ENCODE results near the gene PTPRCAP. TPM values are rescaled to one million over a fixed set of nuclear protein-coding genes. Genes with fewer than 3 reads are reported as not detected.
"Not testable (repeated sequence)": the region's sequence is repeated elsewhere in the genome, so short reads cannot be mapped to it uniquely, and the experiment has no call there.

PTPRCAP gene
- polyA plus RNA-seq, 3 donors, result 2.9 to 8.0 (median 4.1) TPM

DNA sequence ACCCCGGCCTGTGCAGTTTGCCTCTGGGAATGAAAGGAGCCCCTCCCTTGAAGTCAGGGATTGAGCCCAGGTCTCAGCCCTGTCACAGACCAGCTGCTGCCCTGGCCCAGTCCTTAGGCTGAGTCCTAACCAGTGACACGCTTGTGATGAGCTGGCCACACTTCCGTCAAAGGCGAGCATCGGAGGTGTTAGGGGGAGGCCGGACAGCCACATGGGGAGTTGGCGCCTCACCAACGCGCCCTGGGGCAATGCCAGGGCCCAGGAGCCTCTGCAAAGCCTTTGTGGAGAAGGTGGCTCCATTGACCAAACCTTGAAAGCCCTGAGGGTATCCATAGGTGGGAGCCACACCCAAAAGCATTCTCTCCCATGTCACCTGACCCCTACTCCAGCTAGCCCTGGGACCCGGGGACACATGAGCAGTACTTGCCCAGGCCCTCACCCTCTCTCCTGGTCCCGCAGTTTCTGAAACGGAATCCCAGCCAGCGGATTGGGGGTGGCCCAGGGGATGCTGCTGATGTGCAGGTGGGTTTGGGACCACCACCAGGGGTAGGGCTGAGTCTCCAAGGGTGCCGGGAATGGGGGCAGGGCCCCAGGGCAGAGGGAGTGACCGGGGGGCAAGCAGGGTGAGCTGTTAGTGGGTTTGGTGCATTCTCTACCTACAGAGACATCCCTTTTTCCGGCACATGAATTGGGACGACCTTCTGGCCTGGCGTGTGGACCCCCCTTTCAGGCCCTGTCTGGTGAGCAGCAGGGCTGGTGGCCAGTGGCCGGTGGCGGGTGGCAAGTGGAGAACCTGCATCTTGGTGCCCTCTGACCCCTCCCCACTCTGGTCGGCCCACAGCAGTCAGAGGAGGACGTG lies 3.7 kb downstream of the PTPRCAP start:
- no peak overlapping the region for H3K27ac ChIP-seq (ENCODE audit: low read depth, low read length)
- WGBS, 3 donors, result 85 to 88% (median 87%) methylated on average over 22 of the region's 22 CpGs

DNA sequence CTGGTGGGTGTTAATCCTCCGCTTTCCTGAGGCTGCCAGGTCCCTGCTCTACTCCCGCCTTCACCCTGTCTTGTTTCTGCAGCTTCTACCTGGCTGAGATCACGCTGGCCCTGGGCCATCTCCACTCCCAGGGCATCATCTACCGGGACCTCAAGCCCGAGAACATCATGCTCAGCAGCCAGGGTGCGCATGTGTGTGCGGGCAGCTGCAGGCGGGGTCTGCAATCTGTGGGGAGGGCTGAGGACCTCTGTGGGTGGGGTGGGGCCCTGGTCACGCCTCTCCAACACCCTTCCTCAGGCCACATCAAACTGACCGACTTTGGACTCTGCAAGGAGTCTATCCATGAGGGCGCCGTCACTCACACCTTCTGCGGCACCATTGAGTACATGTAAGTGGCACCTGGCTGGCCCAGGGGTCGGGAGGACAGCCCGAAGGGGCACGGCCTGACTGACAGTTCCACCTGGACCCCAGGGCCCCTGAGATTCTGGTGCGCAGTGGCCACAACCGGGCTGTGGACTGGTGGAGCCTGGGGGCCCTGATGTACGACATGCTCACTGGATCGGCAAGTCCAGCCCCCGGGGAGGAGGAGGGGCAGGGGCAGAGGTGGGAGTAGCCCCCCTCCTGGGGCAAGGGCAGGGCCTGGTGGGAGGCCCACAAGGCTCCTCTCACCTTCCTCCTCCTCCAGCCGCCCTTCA lies 4.7 kb downstream of the PTPRCAP start:
- H3K27ac ChIP-seq (ENCODE audit: low read depth, low read length), result no peak overlapping the region
- WGBS, 3 donors, result 90 to 93% (median 92%) methylated on average over 18 to 22 of the region's 22 CpGs

- 90 to 93% (median 91%) methylated on average over 24 of the region's 24 CpGs for WGBS, 3 donors
- no peak overlapping the region for H3K27ac ChIP-seq (ENCODE audit: low read depth, low read length)
These were observed 5.9 kb downstream of the PTPRCAP start for GRCh38 chr11:67431346-67432249.

GRCh38 chr11:67429722-67430121 lies 7.8 kb downstream of the PTPRCAP start:
- 73 to 84% (median 81%) methylated on average over 11 of the region's 11 CpGs for WGBS, 3 donors
- H3K27ac ChIP-seq (ENCODE audit: low read depth, low read length), result no peak overlapping the region

GRCh38 chr11:67429038-67429668 lies 8.3 kb downstream of the PTPRCAP start:
- H3K27ac ChIP-seq (ENCODE audit: low read depth, low read length), result no peak overlapping the region
- WGBS, 3 donors, result 44 to 54% (median 46%) methylated on average over 12 of the region's 12 CpGs

GRCh38 chr11:67428052-67429001 lies 9.2 kb downstream of the PTPRCAP start, which contains the start of gene RPS6KB2:
RPS6KB2 (plus strand) TSS chr11:67428494; CDS start chr11:67428546, 52 bp downstream.
- peak within 1 kb of the TSS; percentile 63 for H3K27ac ChIP-seq (ENCODE audit: low read depth, low read length)
- WGBS, 3 donors, result 0% methylated on average over 61 to 68 of the region's 68 CpGs

DNA sequence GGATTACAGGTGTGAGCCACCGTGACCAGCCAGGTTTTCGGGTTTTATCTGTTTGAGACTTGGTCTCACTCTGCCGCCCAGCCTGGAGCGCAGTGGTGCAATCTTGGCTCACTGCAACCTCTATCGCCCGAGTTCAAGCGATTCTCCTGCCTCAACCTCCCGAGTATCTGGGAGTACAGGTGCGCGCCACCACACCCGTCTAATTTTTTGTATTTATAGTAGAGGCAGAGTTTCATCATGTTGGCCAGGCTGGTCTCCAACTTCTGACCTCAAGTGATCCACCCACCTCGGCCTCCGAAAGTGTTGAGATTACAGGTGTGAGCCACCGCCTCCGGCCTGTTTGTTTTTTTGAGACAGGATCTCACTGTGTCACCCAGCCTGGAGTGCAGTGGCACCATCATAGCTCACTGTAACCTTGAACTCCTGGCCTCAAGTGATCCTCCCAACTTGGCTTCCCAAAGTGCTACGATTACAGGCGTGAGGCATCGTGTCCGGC lies 10.1 kb downstream of the PTPRCAP start:
- not testable (repeated sequence) for H3K27ac ChIP-seq (ENCODE audit: low read depth, low read length)
- 66 to 76% (median 75%) methylated on average over 19 of the region's 19 CpGs for WGBS, 3 donors

DNA sequence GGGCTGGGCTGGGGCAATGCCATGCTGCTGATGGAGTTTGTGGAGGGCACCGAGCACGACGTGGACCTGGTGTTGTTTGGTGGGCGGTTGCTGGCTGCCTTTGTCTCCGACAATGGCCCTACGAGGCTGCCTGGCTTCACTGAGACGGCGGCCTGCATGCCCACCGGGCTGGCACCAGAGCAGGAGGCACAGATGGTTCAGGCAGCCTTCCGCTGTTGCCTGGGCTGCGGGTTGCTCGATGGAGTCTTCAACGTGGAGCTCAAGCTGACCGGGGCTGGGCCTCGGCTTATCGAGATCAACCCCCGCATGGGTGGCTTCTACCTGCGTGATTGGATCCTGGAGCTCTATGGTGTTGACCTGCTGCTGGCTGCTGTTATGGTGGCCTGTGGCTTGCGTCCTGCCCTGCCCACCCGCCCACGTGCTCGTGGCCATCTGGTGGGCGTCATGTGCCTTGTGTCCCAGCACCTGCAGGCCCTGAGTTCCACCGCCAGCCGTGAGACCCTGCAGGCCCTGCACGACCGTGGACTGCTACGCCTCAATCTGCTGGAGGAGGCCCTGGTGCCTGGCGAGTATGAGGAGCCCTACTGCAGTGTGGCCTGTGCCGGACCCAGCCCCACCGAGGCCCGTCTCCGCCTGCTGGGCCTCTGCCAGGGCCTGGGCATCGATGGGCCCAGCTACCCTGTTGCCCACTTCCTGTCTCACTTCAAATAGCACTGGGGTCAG lies 13.4 kb downstream of the PTPRCAP start:
- 86 to 87% (median 87%) methylated on average over 28 to 34 of the region's 34 CpGs for WGBS, 3 donors
- no peak overlapping the region for H3K27ac ChIP-seq (ENCODE audit: low read depth, low read length)

DNA sequence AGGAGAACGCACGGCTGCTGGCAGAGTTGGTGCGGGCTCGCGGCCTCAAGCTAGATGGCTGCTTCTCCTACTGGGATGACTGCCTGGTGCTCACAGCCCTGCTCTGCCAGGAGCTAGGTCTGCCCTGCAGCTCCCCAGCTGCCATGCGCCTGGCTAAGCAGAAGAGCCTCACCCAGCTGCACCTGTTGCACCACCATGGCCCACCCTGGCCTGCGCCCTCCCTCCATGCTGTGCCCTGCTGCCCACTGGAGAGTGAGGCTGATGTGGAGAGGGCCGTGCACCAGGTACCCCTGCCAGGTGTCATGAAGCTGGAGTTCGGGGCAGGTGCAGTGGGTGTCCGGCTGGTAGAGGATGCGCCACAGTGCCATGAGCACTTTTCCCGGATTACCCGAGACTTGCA lies 14.0 kb downstream of the PTPRCAP start:
- WGBS, 3 donors, result 92 to 94% (median 93%) methylated on average over 13 of the region's 13 CpGs
- no peak overlapping the region for H3K27ac ChIP-seq (ENCODE audit: low read depth, low read length)

DNA sequence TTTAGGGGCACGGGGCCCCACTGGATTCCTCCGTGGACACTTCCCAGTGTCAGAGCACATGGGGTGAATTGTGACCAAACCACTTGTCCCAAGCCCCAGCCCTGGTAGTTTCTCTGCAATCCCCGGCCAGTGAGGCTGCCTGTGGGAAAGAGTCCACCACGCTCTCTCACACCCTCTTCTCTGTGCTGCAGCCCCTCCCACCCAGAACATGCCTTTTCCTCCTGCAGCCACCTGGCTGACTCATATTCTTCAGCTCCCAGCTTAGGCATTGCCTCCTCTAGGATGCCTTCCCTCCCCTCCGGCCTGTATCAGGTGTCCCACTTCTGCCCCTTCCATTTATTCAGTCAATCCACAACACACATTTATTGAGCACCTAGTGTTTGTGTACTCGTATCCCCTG lies 14.6 kb downstream of the PTPRCAP start:
- 67 to 71% (median 70%) methylated on average over 6 of the region's 6 CpGs for WGBS, 3 donors
- no peak overlapping the region for H3K27ac ChIP-seq (ENCODE audit: low read depth, low read length)

DNA sequence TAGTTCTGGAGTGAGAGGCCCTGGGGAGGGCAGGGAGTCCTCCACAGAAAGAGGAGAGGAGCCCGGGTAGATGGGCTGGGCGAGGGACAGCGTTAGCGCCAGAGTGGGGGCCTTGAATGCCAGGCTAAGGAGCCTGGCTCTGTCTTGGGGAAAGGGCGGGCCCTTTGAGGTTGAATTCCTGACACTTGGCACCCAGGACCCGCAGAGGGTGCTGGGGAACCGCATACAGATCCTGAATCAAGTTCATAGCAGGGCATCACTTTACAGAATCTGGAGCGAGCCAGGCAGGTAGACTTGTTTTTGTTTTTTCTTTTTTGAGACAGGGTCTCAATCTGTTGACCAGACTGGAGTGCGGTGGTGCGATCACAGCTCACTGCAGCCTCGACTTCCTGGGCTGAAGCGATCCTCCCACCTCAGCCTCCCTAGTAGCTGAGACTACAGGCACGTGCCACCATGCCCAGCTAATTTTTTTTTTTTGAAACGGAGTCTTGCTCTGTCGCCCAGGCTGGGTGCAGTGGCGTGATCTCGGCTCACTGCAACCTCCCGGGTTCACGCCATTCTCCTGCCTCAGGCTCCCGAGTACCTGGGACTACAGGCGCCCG lies 16.0 kb downstream of the PTPRCAP start:
- H3K27ac ChIP-seq (ENCODE audit: low read depth, low read length), result no peak overlapping the region
- 74 to 80% (median 75%) methylated on average over 22 of the region's 22 CpGs for WGBS, 3 donors

DNA sequence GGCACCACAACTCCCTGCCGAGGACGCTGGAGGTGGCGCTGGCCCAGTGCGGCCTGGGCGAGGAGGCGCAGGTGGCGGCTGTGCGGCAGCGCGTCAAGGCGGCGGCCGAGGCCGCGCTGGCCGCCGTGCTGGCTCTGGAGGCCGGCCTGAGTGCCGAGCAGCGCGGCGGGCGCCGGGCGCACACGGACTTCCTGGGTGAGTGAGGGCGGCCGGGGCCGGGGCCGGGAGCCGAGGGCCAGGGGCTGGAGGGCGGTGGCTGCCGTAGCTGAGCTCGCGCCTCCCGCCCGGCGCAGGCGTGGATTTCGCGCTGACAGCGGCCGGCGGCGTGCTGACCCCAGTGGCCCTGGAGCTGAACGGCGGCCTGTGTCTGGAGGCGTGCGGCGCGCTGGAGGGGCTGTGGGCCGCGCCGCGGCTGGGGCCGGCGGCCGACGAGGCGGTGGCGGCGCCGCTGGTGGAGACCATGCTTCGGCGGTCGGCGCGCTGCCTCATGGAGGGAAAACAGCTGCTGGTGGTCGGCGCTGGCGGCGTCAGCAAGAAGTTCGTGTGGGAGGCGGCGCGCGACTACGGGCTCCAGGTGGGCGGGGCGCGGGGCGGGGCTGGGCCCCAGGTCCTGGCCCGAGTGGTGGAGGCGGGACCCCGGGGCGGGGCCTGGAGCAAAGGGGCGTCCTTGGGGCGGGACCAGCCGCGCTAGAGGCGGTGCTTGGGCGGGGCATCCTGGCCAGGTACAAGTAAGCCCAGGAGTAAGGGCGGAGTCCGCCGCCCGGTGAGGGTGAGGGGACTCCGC lies 16.6 kb downstream of the PTPRCAP start:
- peak overlapping the region; percentile 26 for H3K27ac ChIP-seq (ENCODE audit: low read depth, low read length)
- WGBS, 3 donors, result 1% methylated on average over 63 to 97 of the region's 97 CpGs

- H3K27ac ChIP-seq (ENCODE audit: low read depth, low read length), result peak overlapping the region; percentile 26
- WGBS, 3 donors, result 33 to 39% (median 39%) methylated on average over 14 to 15 of the region's 15 CpGs
These were observed 17.3 kb downstream of the PTPRCAP start for GRCh38 chr11:67420147-67420645.

GRCh38 chr11:67419325-67420049 lies 18.0 kb downstream of the PTPRCAP start:
- no peak overlapping the region for H3K27ac ChIP-seq (ENCODE audit: low read depth, low read length)
- 87 to 90% (median 88%) methylated on average over 21 of the region's 21 CpGs for WGBS, 3 donors
